Parathyroid adenoma (tissue), 2 donors: ENCODE measurements around the gene CYP26B1.

ENCODE experiments used
- H2AFZ ChIP-seq: fragments of 300-600 bp; sonication (generic); one replicate; pipeline ENCODE4 v1.7.0; 2017; ENCODE audit warnings: antibody characterized with exemption, mild to moderate bottlenecking
- H3K27ac ChIP-seq: fragments of 300-600 bp; sonication (generic); one replicate; pipeline ENCODE4 v1.7.0; 2017
- H3K27me3 ChIP-seq: fragments of 300-600 bp; sonication (generic); one replicate; pipeline ENCODE4 v1.7.0; 2017; ENCODE audit warnings: low read length; ENCODE audit not compliant: control insufficient read depth, insufficient read depth
- H3K36me3 ChIP-seq: fragments of 300-600 bp; sonication (generic); one replicate; pipeline ENCODE4 v1.7.0; 2017; ENCODE audit warnings: low read length; ENCODE audit not compliant: control insufficient read depth, insufficient read depth
- H3K4me1 ChIP-seq: fragments of 300-600 bp; sonication (generic); one replicate; pipeline ENCODE4 v1.7.0; 2017; ENCODE audit warnings: control low read depth
- H3K4me2 ChIP-seq: fragments of 300-600 bp; sonication (generic); one replicate; pipeline ENCODE4 v1.7.0; 2017; ENCODE audit warnings: low read length
- H3K4me3 ChIP-seq: fragments of 300-600 bp; sonication (generic); one replicate; pipeline ENCODE4 v1.7.0; 2017; ENCODE audit warnings: low read depth, low read length
- H3K79me2 ChIP-seq: fragments of 300-600 bp; sonication (generic); one replicate; pipeline ENCODE4 v1.7.0; 2017; ENCODE audit warnings: control low read depth
- H3K9ac ChIP-seq: fragments of 300-600 bp; sonication (generic); one replicate; pipeline ENCODE4 v1.7.0; 2017; ENCODE audit warnings: mild to moderate bottlenecking
- H3K9me3 ChIP-seq: fragments of 300-600 bp; sonication (generic); one replicate; pipeline ENCODE4 v1.7.0; 2017; ENCODE audit warnings: low read length; ENCODE audit not compliant: control insufficient read depth
- TF ChIP-seq, protein P1 (sequence below): fragments of 300-600 bp; sonication (generic); IDR thresholded peaks from one replicate; pipeline ENCODE4 v1.7.0; 2017; ENCODE audit warnings: antibody characterized with exemption, mild to moderate bottlenecking
- donor health status: primary hyperparathyroidism.

Gene CYP26B1

DNA sequence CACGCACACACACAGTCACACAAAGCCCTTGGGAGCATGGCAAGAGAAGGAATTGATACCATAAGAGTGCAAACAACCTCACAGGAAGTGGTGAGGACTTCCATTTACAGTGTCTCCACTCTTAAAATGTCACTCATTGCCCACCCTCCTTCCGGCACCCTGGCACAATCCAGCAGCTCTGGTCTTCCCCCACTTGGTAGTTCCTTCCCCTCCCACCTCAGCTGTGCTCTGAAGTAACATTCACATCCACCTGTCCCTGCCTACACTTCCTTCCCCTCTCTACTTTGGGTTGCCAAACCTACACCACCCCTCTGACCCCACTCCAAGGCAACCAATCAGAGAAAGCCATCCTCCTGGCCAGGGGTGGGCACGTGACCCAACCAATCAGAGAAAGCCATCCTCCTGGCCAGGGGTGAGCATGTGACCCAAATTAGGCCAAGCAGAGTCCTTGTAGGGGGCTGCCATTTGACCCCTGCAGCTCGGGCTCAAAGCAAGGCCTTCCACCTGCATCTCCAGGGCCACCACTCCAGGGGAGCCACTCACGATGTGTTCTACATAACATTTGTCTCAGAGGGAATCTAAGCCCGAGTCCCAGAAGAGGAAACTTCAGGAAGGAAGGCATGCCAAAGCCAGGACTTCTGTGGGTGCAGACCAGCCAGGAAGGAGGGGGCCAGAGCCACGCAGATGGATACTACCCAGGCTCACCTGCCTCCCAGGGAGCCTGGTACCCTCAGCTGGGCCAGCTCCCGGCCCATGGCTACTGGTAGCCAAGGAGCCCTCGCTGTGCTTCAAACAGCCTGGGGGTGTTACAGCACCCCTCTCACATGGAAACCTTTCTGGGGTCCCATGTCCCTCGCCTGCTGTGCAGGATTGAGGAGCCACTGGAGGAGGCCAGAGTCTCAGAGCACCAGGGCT, 21.2 kb downstream of the CYP26B1 start:
- H3K4me2 ChIP-seq, result no peak overlapping the region
- no peaks in the 10 kb centered on the region for H3K79me2 ChIP-seq
- H3K4me1 ChIP-seq, result no peaks in the 10 kb centered on the region
- H2AFZ ChIP-seq, result no peak overlapping the region
- no peak overlapping the region for H3K27ac ChIP-seq
- H3K36me3 ChIP-seq, result no peaks in the 10 kb centered on the region
- TF ChIP-seq, protein P1, sequence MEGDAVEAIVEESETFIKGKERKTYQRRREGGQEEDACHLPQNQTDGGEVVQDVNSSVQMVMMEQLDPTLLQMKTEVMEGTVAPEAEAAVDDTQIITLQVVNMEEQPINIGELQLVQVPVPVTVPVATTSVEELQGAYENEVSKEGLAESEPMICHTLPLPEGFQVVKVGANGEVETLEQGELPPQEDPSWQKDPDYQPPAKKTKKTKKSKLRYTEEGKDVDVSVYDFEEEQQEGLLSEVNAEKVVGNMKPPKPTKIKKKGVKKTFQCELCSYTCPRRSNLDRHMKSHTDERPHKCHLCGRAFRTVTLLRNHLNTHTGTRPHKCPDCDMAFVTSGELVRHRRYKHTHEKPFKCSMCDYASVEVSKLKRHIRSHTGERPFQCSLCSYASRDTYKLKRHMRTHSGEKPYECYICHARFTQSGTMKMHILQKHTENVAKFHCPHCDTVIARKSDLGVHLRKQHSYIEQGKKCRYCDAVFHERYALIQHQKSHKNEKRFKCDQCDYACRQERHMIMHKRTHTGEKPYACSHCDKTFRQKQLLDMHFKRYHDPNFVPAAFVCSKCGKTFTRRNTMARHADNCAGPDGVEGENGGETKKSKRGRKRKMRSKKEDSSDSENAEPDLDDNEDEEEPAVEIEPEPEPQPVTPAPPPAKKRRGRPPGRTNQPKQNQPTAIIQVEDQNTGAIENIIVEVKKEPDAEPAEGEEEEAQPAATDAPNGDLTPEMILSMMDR, result no peak
- no peaks in the 10 kb centered on the region for H3K9me3 ChIP-seq
- no peaks in the 10 kb centered on the region for H3K27me3 ChIP-seq
- no peak overlapping the region for H3K9ac ChIP-seq
- H3K4me3 ChIP-seq, result no peak overlapping the region

DNA sequence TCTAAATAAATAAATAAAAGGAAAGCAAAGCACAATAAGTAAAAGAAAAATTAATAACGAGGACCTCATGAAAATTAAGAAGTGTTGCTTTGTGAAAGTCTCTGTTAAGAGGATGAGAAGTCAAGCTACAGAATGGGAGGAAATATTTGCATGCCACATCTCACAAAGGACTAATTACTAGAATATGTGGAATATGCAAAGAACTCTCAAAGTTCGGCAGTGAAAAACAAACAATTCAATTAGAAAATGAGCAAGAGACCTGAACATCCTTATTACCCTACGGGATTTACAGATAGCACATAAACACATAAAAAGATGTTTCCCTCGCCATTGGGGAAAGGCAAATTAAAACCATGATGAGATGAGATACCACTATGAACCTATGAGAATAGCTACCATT, 23.3 kb downstream of the CYP26B1 start:
- Histone ChIP-seq H3K4me2 (no peak overlapping the region), H3K27me3 (no peaks in the 10 kb centered on the region), H3K36me3 (no peaks in the 10 kb centered on the region), H3K9ac (no peak overlapping the region), H3K4me3 (no peak overlapping the region), H2AFZ (no peak overlapping the region), H3K4me1 (no peaks in the 10 kb centered on the region), H3K27ac (no peak overlapping the region), H3K79me2 (no peaks in the 10 kb centered on the region), H3K9me3 (no peaks in the 10 kb centered on the region)
- TF ChIP-seq, protein P1, result no peak

- TF ChIP-seq, protein P1, result no peak
- Histone ChIP-seq H3K4me1 (no peaks in the 10 kb centered on the region), H3K27ac (no peak overlapping the region), H3K79me2 (no peaks in the 10 kb centered on the region), H2AFZ (no peak overlapping the region), H3K4me2 (no peak overlapping the region), H3K9ac (no peak overlapping the region), H3K4me3 (no peak overlapping the region), H3K36me3 (no peaks in the 10 kb centered on the region), H3K27me3 (no peaks in the 10 kb centered on the region), H3K9me3 (no peaks in the 10 kb centered on the region)
Observed at GRCh38 chr2:72121153-72121552, 26.5 kb downstream of the CYP26B1 start.

DNA sequence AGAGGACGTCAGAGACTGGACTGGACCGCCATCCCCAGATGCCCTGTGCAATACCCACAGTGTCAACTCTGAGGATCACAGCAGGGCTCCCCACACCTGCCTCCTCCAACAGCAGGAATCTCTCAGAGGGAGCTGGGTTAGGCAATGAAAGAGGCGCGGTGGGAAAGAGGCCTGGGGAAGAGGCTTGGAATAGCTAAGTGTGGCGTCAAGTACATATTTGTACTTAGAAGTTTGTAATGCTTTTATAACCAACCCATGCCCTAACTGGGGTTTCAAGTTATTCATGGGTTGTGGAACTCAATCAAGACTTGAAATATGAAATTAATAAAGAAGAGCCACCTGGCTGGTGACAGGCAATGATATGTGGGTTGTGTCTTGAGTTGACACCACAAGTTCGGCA, 28.7 kb downstream of the CYP26B1 start:
- Histone ChIP-seq H3K27ac (no peak overlapping the region), H3K79me2 (no peaks in the 10 kb centered on the region), H3K4me2 (no peak overlapping the region), H3K4me1 (no peaks in the 10 kb centered on the region), H3K9ac (no peak overlapping the region), H3K36me3 (no peaks in the 10 kb centered on the region), H3K4me3 (no peak overlapping the region), H3K27me3 (no peaks in the 10 kb centered on the region), H2AFZ (no peak overlapping the region), H3K9me3 (no peaks in the 10 kb centered on the region)
- TF ChIP-seq, protein P1, result no peak

GRCh38 chr2:72118386-72118785, 29.3 kb downstream of the CYP26B1 start:
- no peaks in the 10 kb centered on the region for H3K79me2 ChIP-seq
- H3K27me3 ChIP-seq, result no peaks in the 10 kb centered on the region
- H3K27ac ChIP-seq, result no peak overlapping the region
- H3K9ac ChIP-seq, result no peak overlapping the region
- no peak overlapping the region for H2AFZ ChIP-seq
- H3K9me3 ChIP-seq, result no peaks in the 10 kb centered on the region
- no peak overlapping the region for H3K4me3 ChIP-seq
- H3K4me1 ChIP-seq, result no peaks in the 10 kb centered on the region
- H3K4me2 ChIP-seq, result no peak overlapping the region
- TF ChIP-seq, protein P1, result no peak
- no peaks in the 10 kb centered on the region for H3K36me3 ChIP-seq
